ENCODE results near the gene KAT7. TPM values are rescaled to one million over a fixed set of nuclear protein-coding genes. Genes with fewer than 3 reads are reported as not detected.

The KAT7 gene
- total RNA-seq, 1 donor from 2014 or later = 93.5 TPM

DNA sequence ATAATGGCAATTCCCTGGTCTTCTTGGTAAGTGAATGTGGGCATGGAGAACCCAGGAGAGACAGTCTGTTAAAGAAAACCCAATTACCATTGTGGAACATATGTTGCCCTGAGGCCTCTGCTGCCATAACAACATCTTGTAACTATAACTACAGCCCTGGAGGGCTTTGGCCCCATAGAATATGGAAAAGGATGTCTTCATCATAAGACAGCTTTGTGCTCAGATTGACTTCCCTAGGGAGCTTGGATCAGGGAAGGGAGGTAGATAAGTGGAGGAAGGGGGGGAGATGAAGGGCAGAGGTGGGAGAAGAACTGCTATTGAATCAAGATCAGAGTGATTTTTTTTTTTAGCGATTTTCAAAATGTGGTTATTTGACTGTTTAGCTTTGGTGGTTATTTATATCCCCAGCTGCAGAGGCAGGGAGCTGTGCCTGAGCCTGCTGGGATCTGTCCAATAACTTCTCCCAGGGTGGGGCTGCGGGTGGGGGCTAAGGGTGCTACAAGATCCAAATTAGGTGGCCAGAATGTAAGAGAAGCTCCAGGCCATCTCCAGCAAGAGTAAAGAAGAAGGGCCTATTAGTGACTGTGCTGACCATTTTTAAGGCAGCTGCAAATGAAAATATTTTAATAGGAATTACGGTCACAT lies 5.3 kb upstream of the KAT7 start:
- no peak for DNase-seq (ENCODE audit: low read depth, low spot score)
- Mint-ChIP-seq H3K27me3 (ENCODE audit: low read depth) (no peaks in the 10 kb centered on the region), H3K27ac (ENCODE audit: unreplicated experiment) (peak overlapping the region; percentile 28), H3K9me3 (no peaks in the 10 kb centered on the region), H3K36me3 (ENCODE audit: low read depth) (no peaks in the 10 kb centered on the region), H3K4me3 (peak overlapping the region; percentile 32), H3K4me1 (peaks cover 30% of the 10 kb centered on the region)
- no peak for TF ChIP-seq CTCF (conservative IDR thresholded peaks at IDR 0.05)

DNA sequence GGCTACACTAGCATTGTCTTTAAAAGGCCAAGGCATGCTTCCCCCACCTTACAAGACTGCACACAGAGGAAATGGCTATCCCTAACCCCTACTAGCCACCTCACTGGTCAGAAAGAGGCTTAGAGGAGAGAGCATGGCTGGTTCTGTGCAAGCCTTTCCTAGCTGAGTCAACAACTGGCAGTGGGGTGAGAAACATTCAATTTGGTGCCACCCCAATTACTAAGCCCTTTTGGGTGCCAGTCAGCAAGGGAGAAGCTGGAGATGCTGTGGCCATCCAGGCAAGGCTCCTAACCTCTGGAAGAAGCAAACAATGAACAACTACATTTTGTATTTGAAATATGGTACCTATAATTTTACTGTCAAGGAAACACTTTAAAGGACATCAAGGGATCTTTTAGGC lies 4.7 kb upstream of the KAT7 start:
- no peaks in the 10 kb centered on the region for H3K9me3 Mint-ChIP-seq
- no peak overlapping the region for H3K4me3 Mint-ChIP-seq
- H3K4me1 Mint-ChIP-seq = peaks cover 27% of the 10 kb centered on the region
- no peaks in the 10 kb centered on the region for H3K27me3 Mint-ChIP-seq (ENCODE audit: low read depth)
- H3K36me3 Mint-ChIP-seq (ENCODE audit: low read depth) = no peaks in the 10 kb centered on the region
- TF ChIP-seq CTCF (conservative IDR thresholded peaks at IDR 0.05) = no peak
- H3K27ac Mint-ChIP-seq (ENCODE audit: unreplicated experiment) = no peak overlapping the region
- no peak for DNase-seq (ENCODE audit: low read depth, low spot score)

DNA sequence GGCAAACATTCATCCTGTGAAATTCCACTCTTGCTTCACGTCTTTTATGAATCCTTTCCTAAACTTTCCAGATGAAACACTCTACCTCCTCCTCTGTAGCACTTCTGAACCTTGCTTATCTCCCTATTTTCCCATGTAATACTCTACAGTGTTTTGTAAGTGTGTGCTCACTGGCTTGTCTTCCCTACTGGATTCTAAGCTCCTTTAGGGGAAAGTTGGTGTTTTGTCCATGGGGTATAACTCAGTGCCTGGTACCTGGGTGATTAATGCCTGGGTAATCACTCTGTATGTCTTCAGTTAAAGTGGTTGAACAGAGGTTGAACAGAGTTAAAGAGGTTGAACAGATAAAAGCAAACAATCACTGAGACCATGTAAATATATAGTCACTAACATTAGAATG lies 3.8 kb upstream of the KAT7 start:
- H3K4me3 Mint-ChIP-seq = no peak overlapping the region
- H3K4me1 Mint-ChIP-seq = peaks cover 34% of the 10 kb centered on the region
- H3K9me3 Mint-ChIP-seq = no peaks in the 10 kb centered on the region
- no peaks in the 10 kb centered on the region for H3K36me3 Mint-ChIP-seq (ENCODE audit: low read depth)
- no peak for TF ChIP-seq CTCF (conservative IDR thresholded peaks at IDR 0.05)
- no peaks in the 10 kb centered on the region for H3K27me3 Mint-ChIP-seq (ENCODE audit: low read depth)
- no peak for DNase-seq (ENCODE audit: low read depth, low spot score)
- H3K27ac Mint-ChIP-seq (ENCODE audit: unreplicated experiment) = peak overlapping the region; percentile 1

GRCh38 chr17:49787884-49788477 lies 500 bp upstream of the KAT7 start:
- no peaks in the 10 kb centered on the region for H3K27me3 Mint-ChIP-seq (ENCODE audit: low read depth)
- no peaks in the 10 kb centered on the region for H3K9me3 Mint-ChIP-seq
- peaks cover 38% of the 10 kb centered on the region for H3K4me1 Mint-ChIP-seq
- DNase-seq (ENCODE audit: low read depth, low spot score) = peak; percentile 16
- no peaks in the 10 kb centered on the region for H3K36me3 Mint-ChIP-seq (ENCODE audit: low read depth)
- no peak for TF ChIP-seq CTCF (conservative IDR thresholded peaks at IDR 0.05)
- peak overlapping the region; percentile 93 for H3K4me3 Mint-ChIP-seq
- peak overlapping the region; percentile 98 for H3K27ac Mint-ChIP-seq (ENCODE audit: unreplicated experiment)

- H3K27ac Mint-ChIP-seq (ENCODE audit: unreplicated experiment) = no peak overlapping the region
- H3K9me3 Mint-ChIP-seq = no peaks in the 10 kb centered on the region
- peak overlapping the region; percentile 93 for H3K4me3 Mint-ChIP-seq
- no peaks in the 10 kb centered on the region for H3K27me3 Mint-ChIP-seq (ENCODE audit: low read depth)
- TF ChIP-seq CTCF (conservative IDR thresholded peaks at IDR 0.05) = no peak
- no peaks in the 10 kb centered on the region for H3K36me3 Mint-ChIP-seq (ENCODE audit: low read depth)
- H3K4me1 Mint-ChIP-seq = peaks cover 35% of the 10 kb centered on the region
- no peak for DNase-seq (ENCODE audit: low read depth, low spot score)
These were observed 730 bp downstream of the KAT7 start for GRCh38 chr17:49789243-49789578.
